ENCODE data around the gene CACNA1H.

DNA sequence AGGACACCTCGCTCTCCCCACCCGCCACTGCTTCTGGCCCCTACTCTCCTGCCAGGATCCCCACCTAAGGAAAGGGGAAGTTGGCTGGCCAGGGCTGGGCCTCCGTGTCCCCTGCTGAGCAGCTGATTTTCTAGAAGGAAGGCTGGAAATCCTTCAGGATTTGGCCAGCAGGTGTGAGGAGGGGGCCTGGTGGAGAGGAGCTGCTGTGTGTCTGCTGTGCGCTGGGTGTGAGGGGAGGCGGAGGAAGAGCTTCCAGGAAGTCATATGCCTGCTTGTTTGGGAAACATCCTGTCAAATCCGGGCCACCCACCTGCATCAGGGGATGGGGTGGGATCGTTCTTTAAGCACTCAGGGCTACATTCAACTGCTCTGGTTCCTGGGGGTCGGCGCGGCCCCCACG, 43.6 kb downstream of the CACNA1H start:
- TF ChIP-seq, protein P1, sequence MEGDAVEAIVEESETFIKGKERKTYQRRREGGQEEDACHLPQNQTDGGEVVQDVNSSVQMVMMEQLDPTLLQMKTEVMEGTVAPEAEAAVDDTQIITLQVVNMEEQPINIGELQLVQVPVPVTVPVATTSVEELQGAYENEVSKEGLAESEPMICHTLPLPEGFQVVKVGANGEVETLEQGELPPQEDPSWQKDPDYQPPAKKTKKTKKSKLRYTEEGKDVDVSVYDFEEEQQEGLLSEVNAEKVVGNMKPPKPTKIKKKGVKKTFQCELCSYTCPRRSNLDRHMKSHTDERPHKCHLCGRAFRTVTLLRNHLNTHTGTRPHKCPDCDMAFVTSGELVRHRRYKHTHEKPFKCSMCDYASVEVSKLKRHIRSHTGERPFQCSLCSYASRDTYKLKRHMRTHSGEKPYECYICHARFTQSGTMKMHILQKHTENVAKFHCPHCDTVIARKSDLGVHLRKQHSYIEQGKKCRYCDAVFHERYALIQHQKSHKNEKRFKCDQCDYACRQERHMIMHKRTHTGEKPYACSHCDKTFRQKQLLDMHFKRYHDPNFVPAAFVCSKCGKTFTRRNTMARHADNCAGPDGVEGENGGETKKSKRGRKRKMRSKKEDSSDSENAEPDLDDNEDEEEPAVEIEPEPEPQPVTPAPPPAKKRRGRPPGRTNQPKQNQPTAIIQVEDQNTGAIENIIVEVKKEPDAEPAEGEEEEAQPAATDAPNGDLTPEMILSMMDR (IDR thresholded peaks at IDR 0.05; ENCODE audit: poor library complexity): no peak
- TF ChIP-seq EZH2 (IDR thresholded peaks at IDR 0.05; ENCODE audit: borderline replicate concordance) (no peak), EZH2phosphoT487 (IDR thresholded peaks at IDR 0.05; ENCODE audit: low read depth, severe bottlenecking, unreplicated experiment) (no peak)
